Gastroesophageal sphincter (tissue), 4 donors: Measurements from ENCODE around the gene FOXB2. TPM values are rescaled to one million over a fixed set of nuclear protein-coding genes. Genes with fewer than 3 reads are reported as not detected.

Source experiments
- ATAC-seq: fragments of 150-250 bp; one replicate; pipeline ENCODE4 v1.9.1; 2016; ENCODE audit warnings: mild to moderate bottlenecking, moderate library complexity
- H3K27ac ChIP-seq, 4 donors: fragments of 200-600 bp; sonication (generic) in 3 of 4; 1 replicate in 3 of 4; 2 replicates in 1 of 4; pipeline ENCODE4 v1.5.1; 2016 to 2019
- H3K27me3 ChIP-seq: fragments of 200-600 bp; sonication (generic); one replicate; pipeline ENCODE4 v1.5.1; 2019
- H3K36me3 ChIP-seq, 2 donors: fragments of 200-600 bp; sonication (generic); one replicate each; pipeline ENCODE4 v1.5.1; 2019; ENCODE audit warnings: control low read depth in 1 of 2
- H3K4me1 ChIP-seq, 3 donors: fragments of 200-600 bp; sonication (generic); 1 replicate in 2 of 3; 2 replicates in 1 of 3; pipeline ENCODE4 v1.5.1; 2016 to 2019; ENCODE audit warnings: control low read depth in 2 of 3
- H3K4me3 ChIP-seq, 2 donors: fragments of 200-600 bp; sonication (generic); one replicate each; pipeline ENCODE4 v1.5.1; 2019; ENCODE audit warnings: mild to moderate bottlenecking in 1 of 2, moderate library complexity in 1 of 2
- H3K9me3 ChIP-seq, 3 donors: fragments of 200-600 bp; sonication (generic); one replicate each; pipeline ENCODE4 v1.5.1; 2017 to 2019; ENCODE audit warnings: control low read depth in 2 of 3
- CTCF ChIP-seq, 4 experiments: fragments of 200-600 bp in 2 of 4; fragments of 450-650 bp in 2 of 4; sonication (generic) in 1 of 4; IDR thresholded peaks; one replicate each; pipeline ENCODE4 v1.5.1; 2017 to 2019; ENCODE audit warnings: antibody characterized with exemption in 4 of 4, mild to moderate bottlenecking in 2 of 4, moderate library complexity in 2 of 4
- EP300 ChIP-seq: sonication (generic); formaldehyde crosslinking; IDR thresholded peaks from one replicate; pipeline ENCODE4 v1.6.1; 2017; ENCODE audit warnings: antibody characterized with exemption, mild to moderate bottlenecking
- POLR2A ChIP-seq, 2 donors: fragments of 450-650 bp; IDR thresholded peaks; one replicate each; pipeline ENCODE4 v1.6.1; 2017; ENCODE audit warnings: antibody characterized with exemption in 2 of 2, mild to moderate bottlenecking in 2 of 2, moderate library complexity in 1 of 2
- POLR2AphosphoS5 ChIP-seq: sonication (generic); formaldehyde crosslinking; IDR thresholded peaks from one replicate; pipeline ENCODE4 v1.6.1; 2017; ENCODE audit warnings: antibody characterized with exemption
- WGBS, 2 donors: methylation state at CpG; one replicate each; pipeline ENCODE4 v1.1.5; 2018; ENCODE audit warnings: low coverage in 1 of 2; 5-methylcytosine and 5-hydroxymethylcytosine counted together
- total RNA-seq, 4 donors: library from RNA; depleted of rRNA; stranded (reverse); fragments of >200 nt; gene quantifications; one replicate each; pipeline ENCODE4 v1.1.0, GENCODE V29; 2016

FOXB2 gene
- total RNA-seq, 4 donors from 2014 or later, result not detected

- WGBS, 2 donors, result 87% methylated on average over 3 of the region's 3 CpGs; no CpG with 5 or more reads in 1 of the 2 donors
- peaks cover 7% of the 10 kb centered on the region for H3K27me3 ChIP-seq
- H3K27ac ChIP-seq, result no peak overlapping the region
- no peaks in the 10 kb centered on the region for H3K36me3 ChIP-seq
- H3K4me3 ChIP-seq, result no peak overlapping the region
- no peak for ATAC-seq
- TF ChIP-seq EP300 (no peak), POLR2AphosphoS5 (no peak), CTCF (IDR thresholded peaks at IDR 0.05) (no peak), POLR2A (IDR thresholded peaks at IDR 0.05) (no peak)
- no peaks in the 10 kb centered on the region for H3K9me3 ChIP-seq
- peaks cover 0 to 14% (median 0%) of the 10 kb centered on the region in 3 donors for H3K4me1 ChIP-seq
Measured at GRCh38 chr9:76999261-76999660, 20.2 kb upstream of the FOXB2 start.

- no peak for TF ChIP-seq POLR2A (IDR thresholded peaks at IDR 0.05)
- no peaks in the 10 kb centered on the region for H3K36me3 ChIP-seq
- H3K27me3 ChIP-seq, result peaks cover 7% of the 10 kb centered on the region
- H3K9me3 ChIP-seq, result no peaks in the 10 kb centered on the region
- H3K4me3 ChIP-seq, result no peak overlapping the region
- H3K4me1 ChIP-seq, result peaks cover 0 to 14% (median 0%) of the 10 kb centered on the region in 3 donors
- ATAC-seq, result no peak
- no peak overlapping the region for H3K27ac ChIP-seq
- WGBS, 2 donors, result 83 to 95% methylated on average over 3 to 6 of the region's 6 CpGs
Measured at GRCh38 chr9:77000330-77000729, 19.1 kb upstream of the FOXB2 start.

- TF ChIP-seq EP300, result no peak
- TF ChIP-seq POLR2AphosphoS5, result no peak
- TF ChIP-seq CTCF (IDR thresholded peaks at IDR 0.05), result no peak
- TF ChIP-seq POLR2A (IDR thresholded peaks at IDR 0.05), result no peak
Measured at GRCh38 chr9:77003366-77003765, 16.1 kb upstream of the FOXB2 start.

GRCh38 chr9:77005216-77005615 is 14.2 kb upstream of the FOXB2 start:
- Histone ChIP-seq H3K4me1 (no peaks in the 10 kb centered on the region), H3K27ac (no peak overlapping the region), H3K27me3 (peaks cover 54% of the 10 kb centered on the region), H3K4me3 (no peak overlapping the region), H3K9me3 (no peaks in the 10 kb centered on the region), H3K36me3 (no peaks in the 10 kb centered on the region)
- no peak for ATAC-seq
- TF ChIP-seq POLR2A (IDR thresholded peaks at IDR 0.05) (no peak), POLR2AphosphoS5 (no peak), EP300 (no peak), CTCF (IDR thresholded peaks at IDR 0.05) (no peak)
- WGBS, 2 donors, result 69 to 87% methylated on average over 3 of the region's 4 CpGs

More at GRCh38 chr9:77003366-77003765, 16.1 kb upstream of the FOXB2 start:
- WGBS, 2 donors, result 93 to 97% methylated on average over 3 of the region's 3 CpGs
- Histone ChIP-seq H3K36me3 (no peaks in the 10 kb centered on the region), H3K27me3 (peaks cover 35% of the 10 kb centered on the region), H3K27ac (no peak overlapping the region), H3K4me1 (no peaks in the 10 kb centered on the region), H3K4me3 (no peak overlapping the region), H3K9me3 (no peaks in the 10 kb centered on the region)
- no peak for ATAC-seq

- WGBS, 2 donors, result 38 to 52% methylated on average over 1 to 5 of the region's 5 CpGs
- Histone ChIP-seq H3K9me3 (no peaks in the 10 kb centered on the region), H3K4me3 (no peak overlapping the region), H3K36me3 (no peaks in the 10 kb centered on the region), H3K4me1 (peaks cover 0 to 32% (median 10%) of the 10 kb centered on the region in 3 donors), H3K27ac (no peak overlapping the region), H3K27me3 (peaks cover 100% of the 10 kb centered on the region)
- no peak for ATAC-seq
- no peak for TF ChIP-seq POLR2AphosphoS5
- no peak for TF ChIP-seq EP300
- TF ChIP-seq POLR2A (IDR thresholded peaks at IDR 0.05), result no peak
- TF ChIP-seq CTCF (IDR thresholded peaks at IDR 0.05), result no peak
Measured at GRCh38 chr9:77010527-77010926, 8.9 kb upstream of the FOXB2 start.
